ENCODE results near the gene CDK14.
"Not testable (repeated sequence)": the region's sequence is repeated elsewhere in the genome, so short reads cannot be mapped to it uniquely, and the experiment has no call there.

Gene CDK14

GRCh38 chr7:90794234-90794633, 198.1 kb downstream of the CDK14 start:
- DNase-seq (ENCODE audit: low spot score), result not testable (repeated sequence)

- DNase-seq (ENCODE audit: low spot score), result no peak
Measured at GRCh38 chr7:90797596-90797995, 201.5 kb downstream of the CDK14 start.

GRCh38 chr7:90804370-90804769, 208.2 kb downstream of the CDK14 start:
- DNase-seq (ENCODE audit: low spot score), result no peak

- DNase-seq (ENCODE audit: low spot score), result not testable (repeated sequence)
Measured at GRCh38 chr7:90815552-90815951, 219.4 kb downstream of the CDK14 start.

GRCh38 chr7:90816511-90817142, 220.5 kb downstream of the CDK14 start:
- DNase-seq (ENCODE audit: low spot score), result no peak

- no peak for DNase-seq (ENCODE audit: low spot score)
Measured at GRCh38 chr7:90817151-90817550, 221.0 kb downstream of the CDK14 start.

- DNase-seq (ENCODE audit: low spot score), result no peak
Measured at GRCh38 chr7:90817846-90818245, 221.7 kb downstream of the CDK14 start.

- no peak for DNase-seq (ENCODE audit: low spot score)
Measured at GRCh38 chr7:90818341-90818740, 222.2 kb downstream of the CDK14 start.

GRCh38 chr7:90821961-90822620, 226.0 kb downstream of the CDK14 start:
- DNase-seq (ENCODE audit: low spot score), result no peak

- no peak for DNase-seq (ENCODE audit: low spot score)
Measured at GRCh38 chr7:90824386-90825307, 228.5 kb downstream of the CDK14 start.

GRCh38 chr7:90825779-90826178, 229.7 kb downstream of the CDK14 start:
- no peak for DNase-seq (ENCODE audit: low spot score)

GRCh38 chr7:90828601-90829000, 232.5 kb downstream of the CDK14 start:
- DNase-seq (ENCODE audit: low spot score), result no peak

GRCh38 chr7:90830308-90830707, 234.2 kb downstream of the CDK14 start:
- no peak for DNase-seq (ENCODE audit: low spot score)

GRCh38 chr7:90832726-90833125, 236.6 kb downstream of the CDK14 start:
- DNase-seq (ENCODE audit: low spot score), result no peak

- DNase-seq (ENCODE audit: low spot score), result no peak
Measured at GRCh38 chr7:90833443-90833842, 237.3 kb downstream of the CDK14 start.

GRCh38 chr7:90834771-90835170, 238.7 kb downstream of the CDK14 start:
- DNase-seq (ENCODE audit: low spot score), result no peak

GRCh38 chr7:90835861-90836260, 239.7 kb downstream of the CDK14 start:
- no peak for DNase-seq (ENCODE audit: low spot score)

GRCh38 chr7:90836937-90837336, 240.8 kb downstream of the CDK14 start:
- no peak for DNase-seq (ENCODE audit: low spot score)

GRCh38 chr7:90838799-90839198, 242.7 kb downstream of the CDK14 start:
- DNase-seq (ENCODE audit: low spot score), result no peak

GRCh38 chr7:90839316-90839715, 243.2 kb downstream of the CDK14 start:
- no peak for DNase-seq (ENCODE audit: low spot score)

GRCh38 chr7:90839727-90840291, 243.7 kb downstream of the CDK14 start:
- DNase-seq (ENCODE audit: low spot score), result no peak

GRCh38 chr7:90841759-90842429, 245.8 kb downstream of the CDK14 start:
- no peak for DNase-seq (ENCODE audit: low spot score)

All from globus pallidus (tissue), 1 donor.